NCI-H2107 (cell line): ENCODE data around the gene ACD.

Experiments
- DNase-seq: peaks from one replicate; lab custom pipeline; 2025; lab: John Stamatoyannopoulos, UW

Gene ACD

GRCh38 chr16:67661886-67662652, 2.0 kb upstream of the ACD start:
- no peak for DNase-seq

GRCh38 chr16:67661101-67661761, 1.2 kb upstream of the ACD start:
- DNase-seq, result no peak

DNA sequence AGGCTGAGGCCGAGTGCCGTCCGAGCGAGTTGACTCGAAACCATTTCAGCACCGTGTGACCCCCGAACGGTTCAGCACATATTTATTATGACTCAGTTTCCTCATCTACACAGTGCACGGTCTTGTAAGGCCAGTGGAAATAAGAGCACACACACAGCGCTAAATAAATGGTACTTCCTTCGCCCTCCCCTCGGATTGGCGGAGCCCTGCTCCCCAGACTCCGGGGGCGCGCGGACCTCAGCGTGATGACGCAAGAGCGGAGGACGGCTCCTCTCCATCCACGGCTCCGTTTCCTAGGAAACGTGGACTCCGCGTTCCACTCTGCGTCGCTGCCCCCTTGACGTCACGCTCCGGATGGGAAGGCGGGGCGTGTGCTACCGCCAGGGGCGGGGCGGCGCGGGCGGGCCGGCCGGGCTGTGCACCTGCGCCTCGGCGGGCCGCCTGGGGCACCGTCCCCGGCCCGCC, 536 bp upstream of the ACD start, which contains the start of gene PARD6A:
Gene PARD6A (plus strand): TSS at position 397 of the 465 bp plus-strand sequence. CDS start 79 bp downstream, outside the sequence.
- peak; percentile 96 for DNase-seq

DNA sequence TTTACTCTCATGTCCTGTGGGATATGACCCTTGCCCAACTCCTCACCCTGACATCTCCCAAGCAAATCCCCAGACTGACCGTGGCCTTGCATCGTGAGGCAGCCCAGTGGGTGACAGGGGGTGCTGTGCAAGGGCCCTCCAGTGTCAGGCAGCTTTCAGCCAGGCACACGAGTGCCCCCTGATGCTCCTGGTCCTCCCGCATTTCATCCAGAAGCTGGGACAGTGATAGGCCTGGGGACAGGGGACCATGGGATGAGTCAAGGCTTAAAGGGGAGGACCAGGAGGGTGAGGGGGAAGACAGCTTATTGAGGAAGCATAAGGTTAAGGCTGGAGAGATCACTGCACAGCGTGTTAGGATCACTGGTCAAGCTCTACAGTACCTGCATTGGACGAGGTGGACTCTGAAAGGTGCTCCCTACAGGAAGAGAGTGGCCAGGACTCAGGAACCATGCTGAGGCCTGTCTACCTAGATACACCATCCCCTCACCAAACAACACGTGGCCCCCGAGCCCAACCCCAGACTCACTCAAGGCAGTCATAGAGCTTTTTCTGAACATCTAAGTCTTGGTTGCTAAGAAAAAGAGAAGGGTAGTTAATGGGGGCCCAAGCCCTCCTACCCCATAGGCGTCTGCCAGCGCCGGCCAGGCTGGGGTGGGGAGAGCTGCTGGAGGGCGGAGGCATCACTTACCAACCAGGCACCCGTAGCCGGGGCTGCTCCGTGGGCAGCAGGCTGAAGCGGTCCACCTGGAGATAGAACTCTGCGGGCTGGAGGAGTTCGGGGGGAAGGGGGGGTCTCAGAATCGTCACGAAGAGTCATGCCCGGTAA, 998 bp downstream of the ACD start:
- DNase-seq, result no peak

GRCh38 chr16:67657751-67658518, 2.1 kb downstream of the ACD start:
- DNase-seq, result no peak

DNA sequence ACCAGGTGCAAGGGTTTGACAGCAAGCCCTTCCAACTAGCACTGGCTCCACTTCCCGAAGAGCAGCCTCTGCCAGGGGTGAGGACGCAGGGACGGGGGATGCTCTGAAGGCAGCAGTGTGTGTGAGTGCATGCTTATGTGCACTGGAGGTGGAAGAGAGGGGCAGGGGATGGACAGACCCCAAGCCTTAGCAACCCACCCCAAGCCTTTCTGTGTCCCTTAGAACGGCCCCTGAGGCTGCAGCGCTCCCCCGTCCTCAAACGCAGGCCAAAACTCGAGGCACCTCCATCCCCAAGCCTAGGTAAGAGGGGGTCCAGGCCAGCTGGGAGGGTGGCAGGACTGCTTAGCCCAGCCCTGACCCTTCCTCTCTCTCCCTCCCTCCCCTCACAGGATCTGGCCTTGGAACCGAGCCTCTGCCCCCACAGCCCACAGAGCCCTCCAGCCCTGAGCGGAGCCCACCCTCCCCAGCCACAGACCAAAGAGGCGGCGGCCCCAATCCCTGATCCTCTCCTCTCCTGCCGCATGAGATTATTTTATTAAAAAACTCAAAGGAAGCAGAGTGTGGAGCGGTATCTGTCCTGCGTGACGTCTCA, 2.9 kb downstream of the ACD start:
- no peak for DNase-seq

DNA sequence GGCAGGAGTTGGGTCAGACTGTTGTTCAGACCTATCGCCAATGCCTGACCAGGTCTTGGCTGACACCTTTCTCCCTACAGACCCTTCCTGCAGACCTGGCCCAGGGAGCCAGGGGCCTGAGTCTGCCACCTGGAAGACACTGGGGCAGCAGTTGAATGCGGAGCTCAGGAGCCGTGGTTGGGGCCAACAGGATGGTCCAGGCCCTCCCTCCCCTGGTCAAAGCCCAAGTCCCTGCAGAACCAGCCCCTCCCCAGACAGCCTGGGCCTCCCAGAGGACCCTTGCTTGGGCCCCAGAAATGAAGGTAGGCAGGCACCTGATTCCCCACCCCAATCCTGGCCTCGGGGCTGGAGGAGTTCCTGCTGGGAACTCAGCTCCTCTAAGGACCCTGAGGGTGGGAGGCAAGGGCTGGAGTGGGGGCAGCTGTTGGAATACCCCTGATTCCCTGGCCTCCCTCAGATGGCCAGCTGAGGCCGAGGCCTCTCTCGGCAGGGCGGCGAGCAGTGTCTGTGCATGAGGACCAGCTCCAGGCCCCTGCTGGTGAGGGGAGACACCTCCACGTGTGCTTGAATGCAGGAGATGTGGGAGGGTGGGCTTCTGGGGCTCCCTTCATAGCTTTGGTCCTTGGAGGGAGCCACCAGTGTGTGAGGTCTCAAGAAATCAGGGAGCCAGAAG, 3.6 kb downstream of the ACD start:
- no peak for DNase-seq

- no peak for DNase-seq
Observed at GRCh38 chr16:67655363-67655762, 4.7 kb downstream of the ACD start.

- no peak for DNase-seq
Observed at GRCh38 chr16:67654403-67654911, 5.6 kb downstream of the ACD start.

- no peak for DNase-seq
Observed at GRCh38 chr16:67653789-67654402, 6.2 kb downstream of the ACD start.

DNA sequence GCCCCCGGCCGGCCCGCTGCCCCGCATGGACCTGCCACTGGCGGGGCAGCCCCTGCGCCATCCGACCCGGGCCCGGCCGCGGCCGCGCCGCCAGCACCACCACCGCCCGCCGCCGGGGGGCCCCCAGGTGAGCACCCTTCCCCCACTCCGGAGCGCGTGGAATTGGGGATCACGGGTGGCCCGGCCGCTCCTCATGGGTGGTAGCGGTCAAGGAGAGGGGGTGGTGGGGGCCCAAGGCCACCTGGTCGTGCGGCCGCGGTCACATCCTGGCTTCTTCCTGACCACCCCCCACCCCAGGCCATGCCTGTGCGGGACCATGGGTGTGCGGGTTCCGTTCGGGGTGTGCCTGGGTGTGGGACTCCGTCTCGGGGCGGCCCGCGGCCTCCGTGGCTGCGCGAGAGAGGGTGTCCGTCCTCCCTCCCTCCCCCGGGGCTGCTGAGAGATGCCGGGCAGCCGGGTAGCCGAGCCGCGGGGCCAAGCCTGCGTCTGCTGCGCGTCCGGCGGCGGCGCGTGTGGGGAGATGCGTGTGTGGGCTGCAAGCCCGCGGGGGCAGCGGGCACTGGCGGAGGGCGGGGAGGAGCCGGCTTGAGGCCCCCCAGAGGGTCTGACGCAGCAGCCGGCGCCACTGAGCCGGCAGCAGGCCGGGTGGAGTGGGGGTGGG, 6.8 kb downstream of the ACD start:
- no peak for DNase-seq

DNA sequence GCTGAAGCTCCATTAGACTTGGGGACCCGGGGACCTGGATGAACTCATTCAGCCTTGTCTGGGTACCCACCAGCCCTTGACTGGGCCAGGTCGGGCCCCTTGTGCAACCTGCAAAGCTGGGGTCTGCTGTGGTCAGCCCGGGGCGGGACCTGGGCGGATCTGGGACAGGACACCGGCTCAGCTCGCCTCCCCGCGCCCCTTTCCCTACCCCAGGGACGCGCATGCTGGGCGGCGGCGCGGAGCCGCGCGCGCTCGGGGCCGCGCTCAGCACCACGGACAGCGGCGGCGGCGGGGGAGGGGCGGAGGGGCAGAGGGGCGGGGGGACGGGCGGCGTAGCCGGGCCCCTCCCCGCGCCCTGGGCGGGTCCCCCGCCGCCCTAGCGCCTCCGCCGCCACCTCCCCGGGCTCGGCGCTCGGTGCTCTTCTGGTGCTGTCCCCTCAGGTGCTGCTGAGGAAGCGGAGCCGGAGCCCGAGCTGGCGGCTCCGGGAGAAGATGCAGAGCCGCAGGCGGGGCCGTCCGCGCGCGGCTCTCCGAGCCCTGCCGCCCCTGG, 7.4 kb downstream of the ACD start:
- no peak for DNase-seq

DNA sequence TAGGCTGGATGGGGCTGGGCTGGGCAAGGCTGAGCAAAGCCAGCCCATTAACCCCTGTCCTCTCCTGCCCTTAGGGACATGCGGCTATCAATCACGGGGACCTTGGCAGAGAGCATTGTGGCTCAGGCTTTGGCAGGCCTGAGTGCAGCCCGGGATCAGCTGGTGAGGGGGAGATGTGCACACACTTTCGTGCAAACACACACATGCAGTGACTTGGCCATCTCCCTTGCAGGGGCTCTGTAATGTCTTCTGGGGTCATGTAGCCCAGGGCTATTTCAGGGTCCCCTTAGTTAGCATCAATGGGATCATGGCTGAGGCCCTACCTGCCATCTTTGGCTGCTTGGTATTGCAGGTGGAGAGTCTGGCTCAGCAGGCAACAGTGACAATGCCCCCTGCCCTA, 8.2 kb downstream of the ACD start:
- DNase-seq, result no peak

- no peak for DNase-seq
Observed at GRCh38 chr16:67651039-67651438, 9.0 kb downstream of the ACD start.

DNA sequence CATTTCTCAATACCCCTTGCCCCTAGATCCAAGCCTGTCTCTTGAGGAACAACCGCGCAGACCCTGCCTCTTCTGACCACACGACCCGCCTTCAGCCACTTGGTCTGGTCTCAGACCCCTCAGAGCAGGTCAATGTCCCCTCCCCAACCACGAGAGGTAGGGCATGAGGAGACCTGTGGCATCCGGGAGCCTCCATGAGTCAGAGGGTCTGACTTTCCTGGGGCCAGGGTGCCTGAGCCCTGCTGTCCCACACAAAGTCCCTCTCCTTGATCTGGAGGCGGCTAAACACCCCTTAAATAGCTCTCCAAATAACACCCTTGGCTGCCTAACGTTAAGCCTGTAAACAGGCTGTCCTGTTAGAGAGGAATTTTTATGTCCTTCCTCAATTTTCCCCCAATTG, 10.0 kb downstream of the ACD start:
- DNase-seq, result no peak

GRCh38 chr16:67649494-67649931, 10.5 kb downstream of the ACD start:
- no peak for DNase-seq

- DNase-seq, result no peak
Observed at GRCh38 chr16:67648764-67649407, 11.2 kb downstream of the ACD start.

GRCh38 chr16:67648088-67648763, 11.8 kb downstream of the ACD start:
- no peak for DNase-seq
